Astrocyte of the hippocampus (primary cell): ENCODE results near the gene DPF3.
A peak's percentile ranks its signal among the peaks of the same experiment; 100 is the strongest.

Experiments used
- DNase-seq: peaks from one replicate; pipeline ENCODE4 v3.0.0; 2011; ENCODE audit warnings: low read depth, low spot score

Gene DPF3

GRCh38 chr14:72839753-72840607, 53.9 kb downstream of the DPF3 start:
- no peak for DNase-seq

- DNase-seq = no peak
Observed at GRCh38 chr14:72839351-72839750, 54.5 kb downstream of the DPF3 start.

- DNase-seq = no peak
Observed at GRCh38 chr14:72836085-72836484, 57.8 kb downstream of the DPF3 start.

- no peak for DNase-seq
Observed at GRCh38 chr14:72833174-72833573, 60.7 kb downstream of the DPF3 start.

- DNase-seq = peak; percentile 55
Observed at GRCh38 chr14:72830786-72831594, 62.9 kb downstream of the DPF3 start.

GRCh38 chr14:72830356-72830755, 63.5 kb downstream of the DPF3 start:
- no peak for DNase-seq

- no peak for DNase-seq
Observed at GRCh38 chr14:72828604-72829003, 65.3 kb downstream of the DPF3 start.

- DNase-seq = no peak
Observed at GRCh38 chr14:72826039-72826438, 67.9 kb downstream of the DPF3 start.

- no peak for DNase-seq
Observed at GRCh38 chr14:72825486-72825885, 68.4 kb downstream of the DPF3 start.

- no peak for DNase-seq
Observed at GRCh38 chr14:72824051-72824450, 69.8 kb downstream of the DPF3 start.

- DNase-seq = no peak
Observed at GRCh38 chr14:72822946-72823611, 70.8 kb downstream of the DPF3 start.

- DNase-seq = no peak
Observed at GRCh38 chr14:72818998-72819397, 74.9 kb downstream of the DPF3 start.

- no peak for DNase-seq
Observed at GRCh38 chr14:72816287-72816686, 77.6 kb downstream of the DPF3 start.

GRCh38 chr14:72815430-72815829, 78.5 kb downstream of the DPF3 start:
- no peak for DNase-seq

GRCh38 chr14:72812292-72812851, 81.5 kb downstream of the DPF3 start:
- peak; percentile 65 for DNase-seq

GRCh38 chr14:72810201-72810600, 83.7 kb downstream of the DPF3 start:
- no peak for DNase-seq

GRCh38 chr14:72809063-72809462, 84.8 kb downstream of the DPF3 start:
- no peak for DNase-seq

GRCh38 chr14:72808564-72808963, 85.3 kb downstream of the DPF3 start:
- DNase-seq = no peak

- no peak for DNase-seq
Observed at GRCh38 chr14:72802588-72802946, 91.3 kb downstream of the DPF3 start.

GRCh38 chr14:72801836-72802587, 91.9 kb downstream of the DPF3 start:
- no peak for DNase-seq

GRCh38 chr14:72801381-72801812, 92.5 kb downstream of the DPF3 start:
- DNase-seq = peak; percentile 91
